ENCODE data around the gene PKIB. TPM values are rescaled to one million over a fixed set of nuclear protein-coding genes. Genes with fewer than 3 reads are reported as not detected.

The PKIB gene
- polyA plus RNA-seq, 10 donors, result 0.78 to 5.8 (median 1.0) TPM

- no peak for DNase-seq
Observed at GRCh38 chr6:122665929-122666328, 55.7 kb downstream of the PKIB start.

GRCh38 chr6:122666418-122666817 is 56.2 kb downstream of the PKIB start:
- no peak for DNase-seq

- DNase-seq, result no peak
Observed at GRCh38 chr6:122669418-122669817, 59.2 kb downstream of the PKIB start.

GRCh38 chr6:122669868-122670267 is 59.7 kb downstream of the PKIB start:
- DNase-seq, result no peak

- no peak for DNase-seq
Observed at GRCh38 chr6:122671251-122671650, 61.0 kb downstream of the PKIB start.

GRCh38 chr6:122673343-122673961 is 63.2 kb downstream of the PKIB start:
- DNase-seq, result no peak

- DNase-seq, result no peak
Observed at GRCh38 chr6:122676146-122676545, 65.9 kb downstream of the PKIB start.

GRCh38 chr6:122676688-122677087 is 66.5 kb downstream of the PKIB start:
- DNase-seq, result no peak

GRCh38 chr6:122677406-122677805 is 67.2 kb downstream of the PKIB start:
- DNase-seq, result no peak

- no peak for DNase-seq
Observed at GRCh38 chr6:122678841-122679240, 68.6 kb downstream of the PKIB start.

- no peak for DNase-seq
Observed at GRCh38 chr6:122681705-122682104, 71.5 kb downstream of the PKIB start.

- DNase-seq, result no peak
Observed at GRCh38 chr6:122683989-122684651, 73.9 kb downstream of the PKIB start.

- peak in 1 of 3 donors; percentile 39 for DNase-seq
Observed at GRCh38 chr6:122692175-122692598, 82.0 kb downstream of the PKIB start.

GRCh38 chr6:122692807-122693580 is 82.8 kb downstream of the PKIB start:
- no peak for DNase-seq

GRCh38 chr6:122694075-122694474 is 83.9 kb downstream of the PKIB start:
- DNase-seq, result no peak

- DNase-seq, result no peak
Observed at GRCh38 chr6:122694602-122695001, 84.4 kb downstream of the PKIB start.

GRCh38 chr6:122695188-122695587 is 85.0 kb downstream of the PKIB start:
- no peak for DNase-seq

- peak in 1 of 3 donors; percentile 65 for DNase-seq
Observed at GRCh38 chr6:122696079-122696478, 85.9 kb downstream of the PKIB start.

GRCh38 chr6:122696853-122697252 is 86.6 kb downstream of the PKIB start:
- DNase-seq, result no peak

GRCh38 chr6:122697458-122697857 is 87.3 kb downstream of the PKIB start:
- no peak for DNase-seq

- DNase-seq, result no peak
Observed at GRCh38 chr6:122701666-122702065, 91.5 kb downstream of the PKIB start.

GRCh38 chr6:122702841-122703240 is 92.6 kb downstream of the PKIB start:
- no peak for DNase-seq

GRCh38 chr6:122704066-122704465 is 93.9 kb downstream of the PKIB start:
- no peak for DNase-seq
